HAP-1 (cell line): ENCODE results near the gene CDK12.
A peak's percentile ranks its signal among the peaks of the same experiment; 100 is the strongest.

ENCODE experiments used
- DNase-seq, 2 experiments: peaks; one replicate each; pipeline ENCODE4 v3.0.0-alpha.2; 2016 to 2020; ENCODE audit warnings: low spot score in 2 of 2
- H3K27me3 ChIP-seq: fragments of 250-450 bp; sonication (Bioruptor Pico); 2 replicates; pipeline ENCODE4 v1.5.1; 2020; ENCODE audit warnings: low read depth, mild to moderate bottlenecking, moderate library complexity
- H3K36me3 ChIP-seq: fragments of 250-450 bp; sonication (Bioruptor Pico); replicated peaks from 2 replicates; pipeline ENCODE4 v1.5.1; 2020; ENCODE audit warnings: mild to moderate bottlenecking
- H3K4me1 ChIP-seq: fragments of 250-450 bp; sonication (Bioruptor Pico); 2 replicates; pipeline ENCODE4 v1.5.1; 2020; ENCODE audit warnings: mild to moderate bottlenecking
- H3K4me3 ChIP-seq: fragments of 250-450 bp; sonication (Bioruptor Pico); 2 replicates; pipeline ENCODE4 v1.5.1; 2020; ENCODE audit warnings: mild to moderate bottlenecking, moderate library complexity
- H3K9me3 ChIP-seq: fragments of 250-450 bp; sonication (Bioruptor Pico); 2 replicates; pipeline ENCODE4 v1.5.1; 2020; ENCODE audit warnings: mild to moderate bottlenecking, moderate library complexity
- in situ Hi-C: fragments of 300-500 bp; cut with MboI; formaldehyde crosslinking; loops from 3 replicates; pipeline ENCODE4 v1.14.3; 2020; ENCODE audit warnings: low sequenced_read_pairs, inconsistent platforms, mixed read lengths

CDK12 gene

GRCh38 chr17:39568702-39569101 is 107.4 kb downstream of the CDK12 start:
- no peak for DNase-seq
- in situ Hi-C loops = no loop called here
- no peaks in the 10 kb centered on the region for H3K36me3 ChIP-seq
- no peaks in the 10 kb centered on the region; the same call in 1 of the 2 replicates for H3K9me3 ChIP-seq
- H3K4me3 ChIP-seq = no peak overlapping the region
- no peaks in the 10 kb centered on the region for H3K27me3 ChIP-seq
- H3K4me1 ChIP-seq = no peaks in the 10 kb centered on the region

GRCh38 chr17:39569126-39569525 is 107.8 kb downstream of the CDK12 start:
- Histone ChIP-seq H3K4me1 (no peaks in the 10 kb centered on the region), H3K27me3 (no peaks in the 10 kb centered on the region), H3K36me3 (no peaks in the 10 kb centered on the region), H3K4me3 (no peak overlapping the region), H3K9me3 (no peaks in the 10 kb centered on the region; the same call in 1 of the 2 replicates)
- in situ Hi-C loops = no loop called here
- DNase-seq = no peak

- in situ Hi-C loops = no loop called here
- DNase-seq = no peak
- Histone ChIP-seq H3K27me3 (no peaks in the 10 kb centered on the region), H3K9me3 (no peaks in the 10 kb centered on the region; the same call in 1 of the 2 replicates), H3K36me3 (no peaks in the 10 kb centered on the region), H3K4me1 (no peaks in the 10 kb centered on the region), H3K4me3 (no peak overlapping the region)
Measured at GRCh38 chr17:39572121-39572520, 110.8 kb downstream of the CDK12 start.

GRCh38 chr17:39573447-39574298 is 112.4 kb downstream of the CDK12 start:
- Histone ChIP-seq H3K27me3 (no peaks in the 10 kb centered on the region), H3K4me3 (no peak overlapping the region), H3K4me1 (no peaks in the 10 kb centered on the region), H3K36me3 (no peaks in the 10 kb centered on the region), H3K9me3 (no peaks in the 10 kb centered on the region; the same call in 1 of the 2 replicates)
- no peak for DNase-seq
- in situ Hi-C loops = no loop called here

- DNase-seq = no peak
- Histone ChIP-seq H3K27me3 (no peaks in the 10 kb centered on the region), H3K4me3 (no peak overlapping the region), H3K4me1 (peaks cover 13% of the 10 kb centered on the region), H3K9me3 (no peaks in the 10 kb centered on the region; the same call in 1 of the 2 replicates), H3K36me3 (no peaks in the 10 kb centered on the region)
- in situ Hi-C loops = no loop called here
Measured at GRCh38 chr17:39576187-39576586, 114.9 kb downstream of the CDK12 start.

GRCh38 chr17:39578272-39578671 is 117.0 kb downstream of the CDK12 start:
- in situ Hi-C loops = no loop called here
- DNase-seq = no peak
- peaks cover 13% of the 10 kb centered on the region for H3K4me1 ChIP-seq
- no peak overlapping the region for H3K4me3 ChIP-seq
- H3K9me3 ChIP-seq = no peaks in the 10 kb centered on the region
- H3K36me3 ChIP-seq = no peaks in the 10 kb centered on the region
- H3K27me3 ChIP-seq = no peaks in the 10 kb centered on the region

- peaks cover 13% of the 10 kb centered on the region for H3K4me1 ChIP-seq
- in situ Hi-C loops = no loop called here
- no peaks in the 10 kb centered on the region for H3K9me3 ChIP-seq
- H3K27me3 ChIP-seq = no peaks in the 10 kb centered on the region
- H3K4me3 ChIP-seq = no peak overlapping the region
- no peaks in the 10 kb centered on the region for H3K36me3 ChIP-seq
- DNase-seq = peak; percentile 36 to 80
Measured at GRCh38 chr17:39579318-39580081, 118.2 kb downstream of the CDK12 start.

- H3K27me3 ChIP-seq = no peaks in the 10 kb centered on the region
- DNase-seq = no peak
- no peaks in the 10 kb centered on the region for H3K36me3 ChIP-seq
- H3K9me3 ChIP-seq = no peaks in the 10 kb centered on the region
- H3K4me3 ChIP-seq = no peak overlapping the region
- peaks cover 13% of the 10 kb centered on the region for H3K4me1 ChIP-seq
- in situ Hi-C loops = no loop called here
Measured at GRCh38 chr17:39580082-39580468, 118.8 kb downstream of the CDK12 start.

- no peak for DNase-seq
- Histone ChIP-seq H3K4me3 (no peak overlapping the region), H3K36me3 (no peaks in the 10 kb centered on the region), H3K27me3 (no peaks in the 10 kb centered on the region), H3K4me1 (peaks cover 13% of the 10 kb centered on the region), H3K9me3 (no peaks in the 10 kb centered on the region)
- in situ Hi-C loops = no loop called here
Measured at GRCh38 chr17:39581071-39581758, 119.9 kb downstream of the CDK12 start.

- in situ Hi-C loops = no loop called here
- DNase-seq = no peak
- no peak overlapping the region for H3K4me3 ChIP-seq
- H3K27me3 ChIP-seq = no peaks in the 10 kb centered on the region
- peaks cover 13% of the 10 kb centered on the region for H3K4me1 ChIP-seq
- no peaks in the 10 kb centered on the region for H3K9me3 ChIP-seq
- no peaks in the 10 kb centered on the region for H3K36me3 ChIP-seq
Measured at GRCh38 chr17:39581759-39582085, 120.4 kb downstream of the CDK12 start.

- DNase-seq = no peak
- in situ Hi-C loops = no loop called here
- Histone ChIP-seq H3K4me3 (no peak overlapping the region), H3K27me3 (no peaks in the 10 kb centered on the region), H3K36me3 (no peaks in the 10 kb centered on the region), H3K4me1 (peaks cover 13% of the 10 kb centered on the region), H3K9me3 (no peaks in the 10 kb centered on the region)
Measured at GRCh38 chr17:39582658-39583057, 121.4 kb downstream of the CDK12 start.
